ENCODE results near the gene RAVER1. TPM values are rescaled to one million over a fixed set of nuclear protein-coding genes. Genes with fewer than 3 reads are reported as not detected.

Gene RAVER1
- total and polyA plus RNA-seq, 9 of the 15 experiments (the other 6 are each of a cell fraction or from before 2014, with no cell fraction given) = 0.06 to 113 (median 7.0) TPM

DNA sequence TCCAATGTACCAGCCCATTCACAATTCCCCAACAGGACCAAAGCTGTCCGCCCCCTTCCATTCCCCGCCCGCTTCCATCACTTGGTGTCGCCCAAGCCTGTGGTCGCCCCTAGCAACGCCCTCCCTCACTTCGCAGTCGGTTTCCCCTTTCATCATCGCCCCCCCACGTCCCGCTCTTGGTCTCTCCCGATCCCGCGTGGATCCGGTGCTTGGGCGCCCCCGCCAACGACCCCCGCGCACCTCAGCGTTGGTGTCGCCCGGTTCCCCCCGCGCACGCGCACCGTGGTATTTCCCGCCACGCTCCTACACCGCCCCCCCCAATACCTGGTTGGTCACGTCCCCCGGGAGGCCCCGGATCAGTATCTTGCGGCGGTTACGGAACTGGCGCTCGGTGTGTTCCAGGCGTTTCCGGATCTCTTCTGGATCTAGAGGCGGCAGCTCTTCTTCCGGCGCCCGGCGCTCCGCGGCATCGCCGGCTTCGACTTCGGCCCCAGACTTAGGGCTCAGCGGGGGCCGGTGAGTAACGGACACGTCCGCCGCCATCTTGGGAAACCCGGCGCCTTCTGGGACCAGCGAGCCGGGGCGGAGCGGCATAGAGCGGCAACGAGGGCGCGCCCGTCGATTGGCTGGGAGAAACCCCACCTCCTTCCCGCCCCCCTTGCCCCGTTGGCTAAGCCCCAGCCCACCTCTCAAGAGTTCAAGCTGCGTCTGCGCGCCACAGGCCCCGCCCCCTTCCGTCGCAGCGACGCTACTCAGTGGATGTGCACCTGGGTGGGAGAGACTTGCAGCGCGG, at the start of gene RAVER1 (continued):
- TF ChIP-seq KDM4B (IDR thresholded peaks at IDR 0.05; ENCODE audit: borderline replicate concordance in 2 of 2, low read depth in 1 of 2) (peak in 1 of 2 experiments; percentile 39; a peak in 1 of 4 replicates), HLTF (IDR thresholded peaks at IDR 0.05) (peak; percentile 38; the same call in 1 of the 2 replicates), BHLHE40 (IDR thresholded peaks at IDR 0.05; ENCODE audit: low read length) (peak; percentile 83), ZNF431 (CRISPR knock-in tag; IDR thresholded peaks at IDR 0.05) (0 out of 2 replicates have a peak, but pooled peaks have one; percentile 2), KDM5B (IDR thresholded peaks at IDR 0.05; ENCODE audit: insufficient replicate concordance, low read depth, low read length) (peak; percentile 73), TAF1 (IDR thresholded peaks at IDR 0.05; ENCODE audit: control insufficient read depth, extremely low read depth, insufficient read depth, low read length, severe bottlenecking) (peak; percentile 96), HEY1 (CRISPR knock-in tag; IDR thresholded peaks at IDR 0.05; ENCODE audit: borderline replicate concordance) (no peak), RUNX1 (IDR thresholded peaks at IDR 0.05; ENCODE audit: low read depth) (no peak), NFYB (IDR thresholded peaks at IDR 0.05; ENCODE audit: extremely low read depth, insufficient read length) (no peak), XRCC4 (IDR thresholded peaks at IDR 0.05; ENCODE audit: extremely low read depth, insufficient read depth, insufficient read length) (no peak), GABPB1 (CRISPR knock-in tag; IDR thresholded peaks at IDR 0.05) (peak; percentile 85), BRF1 (IDR thresholded peaks at IDR 0.05; ENCODE audit: borderline replicate concordance, extremely low read depth, insufficient read length) (no peak), ZBTB1 (CRISPR knock-in tag; IDR thresholded peaks at IDR 0.05; ENCODE audit: borderline replicate concordance, low read depth) (no peak; the same call in 1 of the 2 replicates), POU5F1 (IDR thresholded peaks at IDR 0.05; ENCODE audit: borderline replicate concordance, low read depth, low read length, partially characterized antibody) (no peak), ZHX1 (conservative IDR thresholded peaks at IDR 0.05; ENCODE audit: low read length) (peak; percentile 76; the same call in 1 of the 2 replicates), PPARD (CRISPR knock-in tag; IDR thresholded peaks at IDR 0.05) (no peak), SNIP1 (IDR thresholded peaks at IDR 0.05; ENCODE audit: low read depth) (no peak), ZEB2 (IDR thresholded peaks at IDR 0.05) (peak; percentile 52; the same call in 1 of the 2 replicates), DDX20 (tag; IDR thresholded peaks at IDR 0.05; ENCODE audit: low read depth) (no peak), ZNF764 (CRISPR knock-in tag; IDR thresholded peaks at IDR 0.05; ENCODE audit: low read depth) (no peak), SMAD3 (CRISPR knock-in tag; conservative IDR thresholded peaks at IDR 0.05) (no peak), GABPB2 (CRISPR knock-in tag; conservative IDR thresholded peaks at IDR 0.05) (no peak)
- TF ChIP-seq, protein P1, sequence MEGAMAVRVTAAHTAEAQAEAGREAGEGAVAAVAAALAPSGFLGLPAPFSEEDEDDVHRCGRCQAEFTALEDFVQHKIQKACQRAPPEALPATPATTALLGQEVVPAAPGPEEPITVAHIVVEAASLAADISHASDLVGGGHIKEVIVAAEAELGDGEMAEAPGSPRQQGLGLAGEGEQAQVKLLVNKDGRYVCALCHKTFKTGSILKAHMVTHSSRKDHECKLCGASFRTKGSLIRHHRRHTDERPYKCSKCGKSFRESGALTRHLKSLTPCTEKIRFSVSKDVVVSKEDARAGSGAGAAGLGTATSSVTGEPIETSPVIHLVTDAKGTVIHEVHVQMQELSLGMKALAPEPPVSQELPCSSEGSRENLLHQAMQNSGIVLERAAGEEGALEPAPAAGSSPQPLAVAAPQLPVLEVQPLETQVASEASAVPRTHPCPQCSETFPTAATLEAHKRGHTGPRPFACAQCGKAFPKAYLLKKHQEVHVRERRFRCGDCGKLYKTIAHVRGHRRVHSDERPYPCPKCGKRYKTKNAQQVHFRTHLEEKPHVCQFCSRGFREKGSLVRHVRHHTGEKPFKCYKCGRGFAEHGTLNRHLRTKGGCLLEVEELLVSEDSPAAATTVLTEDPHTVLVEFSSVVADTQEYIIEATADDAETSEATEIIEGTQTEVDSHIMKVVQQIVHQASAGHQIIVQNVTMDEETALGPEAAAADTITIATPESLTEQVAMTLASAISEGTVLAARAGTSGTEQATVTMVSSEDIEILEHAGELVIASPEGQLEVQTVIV (CRISPR knock-in tag; IDR thresholded peaks at IDR 0.05; ENCODE audit: borderline replicate concordance) = no peak

Measured in K562 (cell line).